ENCODE data around the gene RAC2. TPM values are rescaled to one million over a fixed set of nuclear protein-coding genes. Genes with fewer than 3 reads are reported as not detected.

RAC2 gene
- total RNA-seq, 1 experiment from 2014 or later, result 151 TPM

- no peak for DNase-seq (ENCODE audit: low read depth)
Measured at GRCh38 chr22:37221424-37222333, 22.4 kb downstream of the RAC2 start.

GRCh38 chr22:37220543-37220981 lies 23.5 kb downstream of the RAC2 start:
- peak; percentile 62 for DNase-seq (ENCODE audit: low read depth)

GRCh38 chr22:37219533-37219932 lies 24.5 kb downstream of the RAC2 start:
- no peak for DNase-seq (ENCODE audit: low read depth)

- no peak for DNase-seq (ENCODE audit: low read depth)
Measured at GRCh38 chr22:37218771-37219411, 25.2 kb downstream of the RAC2 start.

- no peak for DNase-seq (ENCODE audit: low read depth)
Measured at GRCh38 chr22:37218399-37218770, 25.7 kb downstream of the RAC2 start.

DNA sequence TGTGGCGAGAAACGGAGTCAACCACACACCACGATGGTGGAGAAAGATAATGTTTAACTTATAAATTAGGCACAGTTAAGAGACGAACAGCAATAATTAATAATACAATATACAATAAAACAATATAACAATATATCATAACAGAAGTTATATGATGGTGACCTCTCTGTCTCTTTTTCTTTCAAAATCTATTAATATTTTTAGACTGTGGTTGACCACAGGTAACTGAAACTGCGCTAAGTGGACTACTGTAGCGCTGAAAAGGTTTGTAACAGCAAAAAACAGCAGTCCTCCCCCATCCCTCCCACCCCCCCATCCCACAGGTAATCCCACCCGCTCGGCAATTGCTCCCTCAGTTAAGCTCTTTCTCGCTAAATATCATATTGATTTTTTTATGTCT lies 28.2 kb downstream of the RAC2 start:
- no peak for DNase-seq (ENCODE audit: low read depth)

- DNase-seq (ENCODE audit: low read depth), result no peak
Measured at GRCh38 chr22:37214731-37215030, 29.4 kb downstream of the RAC2 start.

DNA sequence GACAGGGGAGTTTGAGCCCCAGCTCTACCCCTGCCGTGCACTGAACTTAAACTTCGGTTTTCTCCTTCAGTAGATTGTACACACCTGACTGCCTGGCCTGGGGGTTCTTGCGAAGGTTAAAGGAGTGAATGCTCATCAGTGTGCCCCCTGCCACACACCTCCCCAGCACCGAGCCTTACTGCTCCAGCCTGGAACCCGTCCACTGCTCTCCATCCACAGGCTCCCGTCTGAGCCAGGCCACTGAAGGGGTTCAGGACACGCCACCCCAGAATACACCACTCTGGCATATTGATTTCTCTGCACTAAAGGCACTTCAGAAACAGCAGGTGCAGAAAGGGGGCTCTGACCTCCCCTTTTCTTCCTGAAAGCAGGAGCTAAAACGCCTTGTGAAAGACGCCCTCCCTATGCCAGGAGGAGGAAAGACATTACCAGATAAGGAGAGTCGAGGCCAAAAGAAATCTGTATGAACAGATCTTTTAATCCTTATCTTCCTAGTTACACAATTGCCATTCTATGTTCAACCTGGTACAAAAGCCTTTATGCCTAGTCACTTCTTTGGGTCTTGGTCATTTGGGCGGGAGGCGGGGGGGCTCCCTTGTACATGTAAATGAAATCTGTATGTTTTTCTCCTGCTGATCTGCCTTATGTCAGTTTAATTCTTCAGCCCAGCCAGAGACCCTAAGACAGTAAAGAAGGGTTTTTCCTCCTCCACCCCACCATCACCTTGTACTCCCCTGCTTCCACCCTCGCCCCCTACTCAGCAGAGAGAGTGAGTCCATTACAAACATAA lies 29.9 kb downstream of the RAC2 start:
- no peak for DNase-seq (ENCODE audit: low read depth)

DNA sequence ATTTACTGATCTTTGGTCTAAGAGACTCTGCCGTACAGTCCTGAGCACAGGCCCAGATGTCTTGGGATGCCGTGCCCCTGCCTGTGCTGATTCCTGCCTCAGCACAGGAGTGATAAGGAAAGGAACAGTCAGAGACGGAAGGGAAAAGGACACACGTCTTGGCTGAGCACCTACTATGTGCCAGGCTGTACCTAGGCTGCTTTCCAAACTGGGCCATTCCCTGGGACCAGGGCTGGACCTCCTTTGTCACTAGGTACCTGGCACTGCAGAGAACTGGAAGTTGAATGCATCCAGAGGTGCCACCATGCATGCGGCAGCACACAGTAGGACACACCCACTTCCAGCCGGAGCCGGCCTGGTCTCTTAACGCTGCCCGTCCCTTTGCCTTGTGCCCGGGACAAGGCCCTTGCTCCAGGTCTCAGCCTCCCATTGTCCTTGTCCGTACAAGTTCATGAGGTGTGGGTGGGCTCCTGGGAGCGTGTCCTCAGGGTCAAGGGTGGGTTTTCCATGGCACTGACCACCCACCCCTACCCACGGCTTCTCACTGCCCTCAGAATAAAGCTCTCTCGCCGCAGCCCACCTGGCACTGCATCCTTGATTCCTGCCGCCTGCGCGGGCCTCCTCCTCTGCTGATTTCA lies 30.7 kb downstream of the RAC2 start:
- DNase-seq (ENCODE audit: low read depth), result no peak

- DNase-seq (ENCODE audit: low read depth), result peak; percentile 26
Measured at GRCh38 chr22:37212174-37212906, 31.7 kb downstream of the RAC2 start, which contains the start of gene SSTR3. Gene SSTR3, minus strand, starts transcription at chr22:37212477. Its CDS starts 4,674 bp downstream, at chr22:37207803.

- no peak for DNase-seq (ENCODE audit: low read depth)
Measured at GRCh38 chr22:37211866-37212173, 32.2 kb downstream of the RAC2 start.

- DNase-seq (ENCODE audit: low read depth), result no peak
Measured at GRCh38 chr22:37211075-37211865, 32.8 kb downstream of the RAC2 start.

DNA sequence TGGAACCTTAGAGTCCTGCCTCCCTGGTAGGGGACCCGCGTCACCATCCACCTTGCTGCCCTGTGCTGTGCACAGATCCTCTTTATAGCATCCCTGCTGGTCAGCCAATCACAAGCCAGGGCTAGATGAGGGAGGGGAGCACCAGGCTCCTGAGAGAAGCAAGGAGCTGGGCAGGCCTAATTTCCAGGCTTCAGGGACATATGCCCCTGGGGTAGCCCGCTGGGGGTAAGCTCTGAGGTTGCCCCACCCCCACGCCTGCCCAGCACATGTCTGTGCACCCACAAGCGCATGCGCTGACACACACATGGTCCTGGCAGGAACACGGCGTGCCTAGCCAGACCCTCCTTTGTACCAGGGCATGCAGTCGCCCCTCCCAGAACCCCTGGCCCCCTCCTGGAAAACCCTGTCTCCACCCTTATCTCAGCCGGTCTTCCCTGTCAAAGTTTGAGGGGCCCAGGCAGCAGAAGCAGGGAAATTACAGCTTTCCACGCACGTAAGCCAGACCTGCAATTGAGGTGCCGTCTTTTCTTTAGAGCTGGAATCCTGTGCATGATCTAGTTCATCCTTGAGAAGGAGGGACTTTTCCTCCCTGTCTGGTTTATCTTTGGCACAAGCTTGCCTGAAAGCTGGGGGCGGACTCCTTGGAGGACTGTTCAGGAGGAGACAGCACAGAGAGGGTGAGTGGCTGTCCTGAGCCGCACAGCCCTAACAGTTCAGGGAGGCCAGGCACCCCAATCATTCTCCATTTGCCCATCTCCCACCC lies 33.8 kb downstream of the RAC2 start:
- DNase-seq (ENCODE audit: low read depth), result no peak

- no peak for DNase-seq (ENCODE audit: low read depth)
Measured at GRCh38 chr22:37209140-37209845, 34.8 kb downstream of the RAC2 start.

- no peak for DNase-seq (ENCODE audit: low read depth)
Measured at GRCh38 chr22:37208401-37209139, 35.5 kb downstream of the RAC2 start.

- DNase-seq (ENCODE audit: low read depth), result no peak
Measured at GRCh38 chr22:37207981-37208380, 36.1 kb downstream of the RAC2 start.

GRCh38 chr22:37206841-37207821 lies 36.9 kb downstream of the RAC2 start:
- no peak for DNase-seq (ENCODE audit: low read depth)
